K562 (cell line): ENCODE measurements around the gene HOXB7. TPM values are rescaled to one million over a fixed set of nuclear protein-coding genes. Genes with fewer than 3 reads are reported as not detected.
A peak's percentile ranks its signal among the peaks of the same experiment; 100 is the strongest.

Experiments
- ARID2 ChIP-seq: fragments of 450-650 bp; IDR thresholded peaks from 2 replicates; pipeline ENCODE4 v1.6.1; 2017; ENCODE audit warnings: antibody characterized with exemption, mild to moderate bottlenecking
- CHD2 ChIP-seq: IDR thresholded peaks from 2 replicates; pipeline ENCODE4 v1.6.1; 2011; ENCODE audit warnings: low read depth, low read length
- EWSR1 ChIP-seq: fragments of 450-650 bp; IDR thresholded peaks from 2 replicates; pipeline ENCODE4 v1.6.1; 2018; ENCODE audit warnings: borderline replicate concordance, mild to moderate bottlenecking, low read depth, moderate library complexity; ENCODE audit not compliant: partially characterized antibody
- HMG20B ChIP-seq: fragments of 250-450 bp; sonication (Bioruptor Pico); IDR thresholded peaks from 2 replicates; pipeline ENCODE4 v1.5.0; 2021; ENCODE audit warnings: mild to moderate bottlenecking
- IFI16 ChIP-seq: fragments of 250-450 bp; sonication (Bioruptor Pico); IDR thresholded peaks from 2 replicates; pipeline ENCODE4 v2.1.2; 2022; ENCODE audit warnings: mild to moderate bottlenecking, inconsistent platforms
- KDM5B ChIP-seq: fragments of 200-600 bp; sonication (generic); IDR thresholded peaks from 2 replicates; pipeline ENCODE4 v1.6.1; 2012; ENCODE audit warnings: low read depth, mild to moderate bottlenecking, moderate library complexity, low read length, control low read depth, inconsistent platforms; ENCODE audit not compliant: insufficient replicate concordance
- MAZ ChIP-seq, 2 experiments: fragments of 450-650 bp in 1 of 2; sonication (generic) in 1 of 2; formaldehyde crosslinking; IDR thresholded peaks in 1 of 2; conservative IDR thresholded peaks in 1 of 2; 2 replicates each; pipeline versions ENCODE4 v1.4.0 to v1.5.0; 2020; ENCODE audit warnings: mild to moderate bottlenecking in 1 of 2, missing genetic modification reagents in 1 of 2
- PHB ChIP-seq: fragments of 250-450 bp; sonication (Bioruptor Pico); IDR thresholded peaks from 2 replicates; pipeline ENCODE4 v1.5.0; 2021
- PRMT5 ChIP-seq: sonication (generic); formaldehyde crosslinking; IDR thresholded peaks from 2 replicates; pipeline ENCODE4 v1.5.0; 2020; ENCODE audit warnings: missing genetic modification reagents
- RBM17 ChIP-seq: fragments of 200-400 bp; formaldehyde crosslinking; IDR thresholded peaks from 2 replicates; pipeline ENCODE4 v1.6.1; 2017; ENCODE audit warnings: low read depth, mild to moderate bottlenecking, low read length, borderline replicate concordance
- SMARCC2 ChIP-seq: fragments of 450-650 bp; IDR thresholded peaks from 2 replicates; pipeline ENCODE4 v1.6.1; 2017; ENCODE audit warnings: antibody characterized with exemption, moderate library complexity, mild to moderate bottlenecking, low read depth
- SMARCE1 ChIP-seq: fragments of 450-650 bp; IDR thresholded peaks from 2 replicates; pipeline ENCODE4 v1.7.1; 2016; ENCODE audit warnings: mild to moderate bottlenecking
- SRSF9 ChIP-seq: fragments of 200-400 bp; formaldehyde crosslinking; IDR thresholded peaks from 2 replicates; pipeline ENCODE4 v1.6.1; 2017; ENCODE audit warnings: low read depth, low read length, borderline replicate concordance
- TCF7L2 ChIP-seq: fragments of 150-350 bp; IDR thresholded peaks from 2 replicates; pipeline ENCODE4 v1.6.1; 2016; ENCODE audit warnings: low read depth, mild to moderate bottlenecking, low read length, moderate library complexity
- ZBTB2 ChIP-seq: fragments of 450-650 bp; IDR thresholded peaks from 2 replicates; pipeline ENCODE4 v1.6.1; 2016; ENCODE audit warnings: antibody characterized with exemption
- ZBTB40 ChIP-seq, 2 experiments: fragments of 450-650 bp in 1 of 2; sonication (generic) in 1 of 2; formaldehyde crosslinking in 1 of 2; IDR thresholded peaks; 2 replicates each; pipeline versions ENCODE4 v1.7.1 to v1.9.0; 2016 to 2022; ENCODE audit warnings: inconsistent platforms in 1 of 2, mild to moderate bottlenecking in 1 of 2, missing genetic modification reagents in 1 of 2
- ZNF12 ChIP-seq: sonication (generic); formaldehyde crosslinking; IDR thresholded peaks from 2 replicates; pipeline ENCODE4 v1.4.0; 2020; ENCODE audit warnings: mild to moderate bottlenecking, missing genetic modification reagents
- ZNF668 ChIP-seq: fragments of 250-450 bp; sonication (Bioruptor Pico); IDR thresholded peaks from 2 replicates; pipeline ENCODE4 v1.8.0; 2022; ENCODE audit warnings: mild to moderate bottlenecking, inconsistent platforms
- polyA plus RNA-seq, 8 experiments: library from polyadenylated mRNA; depleted of rRNA in 4 of 8; stranded (reverse) in 5 of 8; unstranded in 3 of 8; fragments of >200 nt; fragmentation: Nextera tagmentation in 2 of 8; fragmentation: Illumina TruSeq in 1 of 8; extraction: Ambion mirVana in 2 of 8; extraction: Trizol in 1 of 8; gene quantifications; 2 replicates each; pipeline versions ENCODE4 v1.2.1 to v1.2.3, GENCODE V29; 2011 to 2014; ENCODE audit warnings: inconsistent platforms in 1 of 8, missing spikeins in 1 of 8
- total RNA-seq, 7 experiments: library from RNA; depleted of rRNA in 6 of 7; stranded (reverse); fragments of >200 nt in 6 of 7; fragmentation: Illumina TruSeq in 2 of 7; extraction: Trizol in 2 of 7; gene quantifications; 2 replicates each; pipeline versions ENCODE4 v1.2.1 to v1.2.3, GENCODE V29; 2011 to 2021; ENCODE audit warnings: low replicate concordance in 1 of 7

The HOXB7 gene
- total and polyA plus RNA-seq, 9 of the 15 experiments (the other 6 are each of a cell fraction or from before 2014, with no cell fraction given): 5.5 to 16.7 (median 8.3) TPM

- TF ChIP-seq IFI16 (CRISPR knock-in tag) (no peak), KDM5B (no peak), TCF7L2 (no peak), ZNF668 (CRISPR knock-in tag) (no peak), ZBTB40 (IDR thresholded peaks at IDR 0.05) (no peak; the same call in 1 of the 2 replicates), ZBTB40 (CRISPR knock-in tag; IDR thresholded peaks at IDR 0.05) (no peak), ZBTB2 (no peak), SRSF9 (no peak), ZNF12 (CRISPR knock-in tag) (no peak), CHD2 (0 out of 2 replicates have a peak, but pooled peaks have one; percentile 25), RBM17 (no peak), SMARCE1 (peak; percentile 81), ARID2 (peak; percentile 37; the same call in 1 of the 2 replicates), EWSR1 (no peak), SMARCC2 (peak; percentile 82), PHB (CRISPR knock-in tag) (no peak), PRMT5 (CRISPR knock-in tag) (no peak), HMG20B (CRISPR knock-in tag) (no peak), MAZ (CRISPR knock-in tag; conservative IDR thresholded peaks at IDR 0.05 in 1 of 2, IDR thresholded peaks at IDR 0.05 in 1 of 2) (peak in 1 of 2 experiments; percentile 58; a peak in 1 of 4 replicates)
Measured at GRCh38 chr17:48636177-48637018, 25.6 kb upstream of the HOXB7 start (continued).
